HG03097 (cell line): ENCODE results near the gene SLC28A1.

Experiments used
- ATAC-seq: cut with Tn5 transposase; IDR thresholded peaks from one replicate; pipeline ENCODE4 v1.9.1; 2021; ENCODE audit not compliant: unreplicated experiment, low FRiP score

The SLC28A1 gene

DNA sequence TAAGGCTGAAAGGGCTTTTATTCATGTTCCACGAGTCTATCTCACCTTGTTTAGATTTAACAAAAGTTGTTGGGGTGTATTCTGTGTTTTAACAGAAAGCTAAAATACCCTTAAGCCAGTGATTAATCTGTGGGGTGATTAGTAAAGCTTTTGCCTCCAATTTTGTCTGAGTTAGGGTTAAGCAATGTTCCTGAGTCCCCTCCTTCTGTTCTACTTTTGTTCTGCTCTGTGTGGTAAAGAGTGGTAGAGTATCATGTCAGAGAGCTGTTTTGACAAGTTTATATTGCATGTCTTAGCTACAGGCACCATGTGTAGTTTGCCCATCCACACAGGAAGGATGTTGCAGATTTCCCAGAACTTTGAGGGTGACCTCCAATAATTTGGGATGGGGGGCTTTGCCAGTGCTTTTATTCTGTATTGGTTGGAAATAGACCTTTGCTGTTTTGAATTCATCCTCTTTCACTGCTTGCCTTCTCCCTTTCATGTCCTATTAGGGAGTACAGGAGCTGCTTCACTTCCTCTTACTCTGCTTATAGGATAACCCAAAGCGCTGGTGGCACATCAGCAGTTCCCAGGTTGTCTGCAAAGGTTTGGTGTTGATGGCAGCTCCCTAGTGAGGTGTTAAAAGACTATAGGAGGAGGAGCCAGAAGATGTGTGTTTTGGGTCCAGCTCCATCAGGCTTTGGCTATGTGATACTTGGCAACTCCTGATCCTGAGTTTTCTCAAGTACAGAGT, 104.6 kb downstream of the SLC28A1 start:
- no peak for ATAC-seq

DNA sequence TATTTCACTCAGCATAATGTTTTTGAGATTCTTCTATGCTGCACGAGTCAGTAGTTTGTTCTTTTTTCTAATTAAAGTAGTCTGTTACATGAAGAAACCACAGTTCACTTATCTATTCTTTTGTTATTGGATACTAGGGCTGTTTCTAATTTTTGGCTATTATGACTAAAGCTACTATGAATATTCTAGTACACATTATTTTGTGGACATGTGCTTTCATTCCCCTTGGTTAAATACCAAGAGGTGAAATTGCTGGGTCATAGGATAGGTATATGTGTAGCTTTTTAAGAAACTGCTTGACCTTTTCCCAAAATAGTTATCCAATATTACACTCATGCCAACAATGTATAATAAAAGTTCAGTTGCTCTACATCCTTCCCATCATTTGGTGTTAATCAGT, 106.0 kb downstream of the SLC28A1 start:
- ATAC-seq, result no peak

DNA sequence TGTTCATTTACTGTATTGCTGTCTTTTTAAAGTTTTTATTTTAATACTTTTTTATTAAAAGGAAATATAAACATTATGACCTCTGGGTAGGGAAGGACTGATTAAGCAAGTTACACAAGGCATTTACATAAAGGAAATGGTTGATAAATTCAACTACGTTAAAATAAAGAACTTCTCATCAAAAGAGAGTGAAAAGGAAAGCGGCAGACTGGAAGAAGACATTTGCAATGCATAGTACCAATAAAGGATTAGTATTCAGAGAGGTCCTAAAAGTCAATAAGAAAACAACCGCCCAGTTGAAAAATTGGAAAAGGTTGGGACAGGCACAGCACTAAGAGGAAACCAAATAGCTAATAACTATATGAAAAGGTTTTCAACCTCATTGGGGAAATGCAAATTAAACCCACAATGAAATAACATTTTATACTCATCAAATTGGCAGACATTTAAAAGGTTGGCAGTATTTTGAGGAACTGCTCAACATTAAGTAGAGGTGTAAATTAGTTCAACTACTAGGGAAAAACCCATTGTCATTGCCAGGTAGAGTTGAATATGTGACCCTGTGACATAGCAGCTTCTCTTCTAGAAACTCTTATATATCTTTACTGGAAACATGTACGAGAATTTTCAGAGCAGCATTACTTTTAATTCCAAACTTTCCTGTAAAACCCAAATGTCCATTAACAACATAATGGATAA, 106.7 kb downstream of the SLC28A1 start:
- no peak for ATAC-seq

DNA sequence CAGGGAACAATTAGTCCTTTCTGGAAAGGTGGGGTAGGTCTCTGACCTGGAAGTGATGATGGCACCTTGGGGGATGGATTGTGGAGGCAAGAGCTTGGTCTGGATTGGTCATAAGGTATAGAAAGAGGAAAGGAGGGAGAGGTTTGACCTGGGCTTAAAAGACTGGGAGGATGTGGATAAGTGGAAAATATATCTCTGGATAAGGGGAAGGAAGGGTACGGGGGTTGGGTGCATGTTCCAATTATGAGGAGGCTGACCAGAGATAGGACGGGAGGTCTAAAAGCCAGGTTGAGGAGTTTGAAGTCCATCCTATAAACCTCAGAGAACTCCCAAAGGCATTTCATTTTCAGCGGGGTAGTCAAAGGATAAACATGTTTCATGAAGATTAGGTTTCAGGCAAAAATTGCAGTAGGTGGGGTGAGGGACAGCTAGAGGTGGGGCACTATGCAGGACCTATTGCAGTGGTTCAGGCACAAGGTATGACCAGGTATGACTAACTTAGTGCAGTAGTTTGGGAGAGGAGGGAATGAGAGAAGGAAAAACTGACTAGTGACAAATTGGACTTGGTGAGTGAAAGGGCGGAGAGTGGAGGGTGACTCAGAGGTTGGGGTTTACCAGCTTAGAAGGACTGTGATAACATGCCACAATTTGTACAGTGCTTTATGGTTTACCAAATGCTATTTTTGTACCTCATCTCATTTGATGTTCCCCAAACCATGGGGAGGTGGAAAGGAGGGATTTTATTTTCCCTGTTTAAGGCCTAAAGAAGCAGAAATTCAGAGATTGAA, 107.9 kb downstream of the SLC28A1 start:
- no peak for ATAC-seq
